ENCODE results near the gene PDZRN3.

GRCh38 chr3:73655197-73655596, 30.5 kb upstream of the PDZRN3 start:
- TF ChIP-seq, protein P1, sequence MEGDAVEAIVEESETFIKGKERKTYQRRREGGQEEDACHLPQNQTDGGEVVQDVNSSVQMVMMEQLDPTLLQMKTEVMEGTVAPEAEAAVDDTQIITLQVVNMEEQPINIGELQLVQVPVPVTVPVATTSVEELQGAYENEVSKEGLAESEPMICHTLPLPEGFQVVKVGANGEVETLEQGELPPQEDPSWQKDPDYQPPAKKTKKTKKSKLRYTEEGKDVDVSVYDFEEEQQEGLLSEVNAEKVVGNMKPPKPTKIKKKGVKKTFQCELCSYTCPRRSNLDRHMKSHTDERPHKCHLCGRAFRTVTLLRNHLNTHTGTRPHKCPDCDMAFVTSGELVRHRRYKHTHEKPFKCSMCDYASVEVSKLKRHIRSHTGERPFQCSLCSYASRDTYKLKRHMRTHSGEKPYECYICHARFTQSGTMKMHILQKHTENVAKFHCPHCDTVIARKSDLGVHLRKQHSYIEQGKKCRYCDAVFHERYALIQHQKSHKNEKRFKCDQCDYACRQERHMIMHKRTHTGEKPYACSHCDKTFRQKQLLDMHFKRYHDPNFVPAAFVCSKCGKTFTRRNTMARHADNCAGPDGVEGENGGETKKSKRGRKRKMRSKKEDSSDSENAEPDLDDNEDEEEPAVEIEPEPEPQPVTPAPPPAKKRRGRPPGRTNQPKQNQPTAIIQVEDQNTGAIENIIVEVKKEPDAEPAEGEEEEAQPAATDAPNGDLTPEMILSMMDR (IDR thresholded peaks at IDR 0.05) = no peak
- TF ChIP-seq POLR2AphosphoS5 (IDR thresholded peaks at IDR 0.05; ENCODE audit: low read depth, low read length) (no peak), REST (IDR thresholded peaks at IDR 0.05; ENCODE audit: insufficient read depth in 1 of 2, low read depth in 2 of 2, low read length in 1 of 2) (no peak), SIN3A (IDR thresholded peaks at IDR 0.05; ENCODE audit: borderline replicate concordance, insufficient read depth, low read depth, low read length) (no peak), TCF7L2 (IDR thresholded peaks at IDR 0.05; ENCODE audit: low read depth, low read length) (no peak)
